Measurements from ENCODE around the gene COL5A3.
"Not testable (repeated sequence)": the region's sequence is repeated elsewhere in the genome, so short reads cannot be mapped to it uniquely, and the experiment has no call there.

COL5A3 gene

GRCh38 chr19:10010247-10010691 is at the start of gene COL5A3:
Gene COL5A3 (minus strand): TSS chr19:10010504. CDS start chr19:10010385, 119 bp downstream.
- DNase-seq (ENCODE audit: low read depth, low spot score) = no peak

- DNase-seq (ENCODE audit: low read depth, low spot score) = no peak
Measured at GRCh38 chr19:10052602-10053360, 42.5 kb upstream of the COL5A3 start.

GRCh38 chr19:10049626-10050025 is 39.3 kb upstream of the COL5A3 start:
- no peak for DNase-seq (ENCODE audit: low read depth, low spot score)

- DNase-seq (ENCODE audit: low read depth, low spot score) = no peak
Measured at GRCh38 chr19:10045371-10045770, 35.1 kb upstream of the COL5A3 start.

- DNase-seq (ENCODE audit: low read depth, low spot score) = no peak
Measured at GRCh38 chr19:10044390-10044789, 34.1 kb upstream of the COL5A3 start.

- DNase-seq (ENCODE audit: low read depth, low spot score) = no peak
Measured at GRCh38 chr19:10043286-10043927, 33.1 kb upstream of the COL5A3 start.

- DNase-seq (ENCODE audit: low read depth, low spot score) = no peak
Measured at GRCh38 chr19:10037809-10038208, 27.5 kb upstream of the COL5A3 start.

GRCh38 chr19:10037367-10037766 is 27.1 kb upstream of the COL5A3 start:
- DNase-seq (ENCODE audit: low read depth, low spot score) = no peak

GRCh38 chr19:10036601-10037071 is 26.3 kb upstream of the COL5A3 start:
- no peak for DNase-seq (ENCODE audit: low read depth, low spot score)

- DNase-seq (ENCODE audit: low read depth, low spot score) = no peak
Measured at GRCh38 chr19:10033614-10034013, 23.3 kb upstream of the COL5A3 start.

GRCh38 chr19:10027158-10027997 is 17.1 kb upstream of the COL5A3 start:
- DNase-seq (ENCODE audit: low read depth, low spot score) = peak; percentile 87

- no peak for DNase-seq (ENCODE audit: low read depth, low spot score)
Measured at GRCh38 chr19:10026744-10027143, 16.4 kb upstream of the COL5A3 start.

GRCh38 chr19:10023096-10023495 is 12.8 kb upstream of the COL5A3 start:
- not testable (repeated sequence) for DNase-seq (ENCODE audit: low read depth, low spot score)

- DNase-seq (ENCODE audit: low read depth, low spot score) = no peak
Measured at GRCh38 chr19:10021863-10022262, 11.6 kb upstream of the COL5A3 start.

GRCh38 chr19:10021446-10021845 is 11.1 kb upstream of the COL5A3 start:
- no peak for DNase-seq (ENCODE audit: low read depth, low spot score)

- no peak for DNase-seq (ENCODE audit: low read depth, low spot score)
Measured at GRCh38 chr19:10020851-10021250, 10.5 kb upstream of the COL5A3 start.

GRCh38 chr19:10019246-10019645 is 8.9 kb upstream of the COL5A3 start:
- no peak for DNase-seq (ENCODE audit: low read depth, low spot score)

- no peak for DNase-seq (ENCODE audit: low read depth, low spot score)
Measured at GRCh38 chr19:10018786-10019185, 8.5 kb upstream of the COL5A3 start.

GRCh38 chr19:10018263-10018662 is 8.0 kb upstream of the COL5A3 start:
- DNase-seq (ENCODE audit: low read depth, low spot score) = no peak

- DNase-seq (ENCODE audit: low read depth, low spot score) = no peak
Measured at GRCh38 chr19:10013834-10014618, 3.7 kb upstream of the COL5A3 start.

GRCh38 chr19:10013316-10013715 is 3.0 kb upstream of the COL5A3 start, which contains the start of gene RDH8:
Gene RDH8 (plus strand): TSS chr19:10013483. CDS start chr19:10013498, 15 bp downstream.
- DNase-seq (ENCODE audit: low read depth, low spot score) = no peak
